HG03354 (cell line): Measurements from ENCODE around the gene PPP1R37.

Experiments used
- ATAC-seq: cut with Tn5 transposase; IDR thresholded peaks from one replicate; pipeline ENCODE4 v1.9.1; 2021; ENCODE audit warnings: mild to moderate bottlenecking; ENCODE audit not compliant: unreplicated experiment, poor library complexity, severe bottlenecking

The PPP1R37 gene

DNA sequence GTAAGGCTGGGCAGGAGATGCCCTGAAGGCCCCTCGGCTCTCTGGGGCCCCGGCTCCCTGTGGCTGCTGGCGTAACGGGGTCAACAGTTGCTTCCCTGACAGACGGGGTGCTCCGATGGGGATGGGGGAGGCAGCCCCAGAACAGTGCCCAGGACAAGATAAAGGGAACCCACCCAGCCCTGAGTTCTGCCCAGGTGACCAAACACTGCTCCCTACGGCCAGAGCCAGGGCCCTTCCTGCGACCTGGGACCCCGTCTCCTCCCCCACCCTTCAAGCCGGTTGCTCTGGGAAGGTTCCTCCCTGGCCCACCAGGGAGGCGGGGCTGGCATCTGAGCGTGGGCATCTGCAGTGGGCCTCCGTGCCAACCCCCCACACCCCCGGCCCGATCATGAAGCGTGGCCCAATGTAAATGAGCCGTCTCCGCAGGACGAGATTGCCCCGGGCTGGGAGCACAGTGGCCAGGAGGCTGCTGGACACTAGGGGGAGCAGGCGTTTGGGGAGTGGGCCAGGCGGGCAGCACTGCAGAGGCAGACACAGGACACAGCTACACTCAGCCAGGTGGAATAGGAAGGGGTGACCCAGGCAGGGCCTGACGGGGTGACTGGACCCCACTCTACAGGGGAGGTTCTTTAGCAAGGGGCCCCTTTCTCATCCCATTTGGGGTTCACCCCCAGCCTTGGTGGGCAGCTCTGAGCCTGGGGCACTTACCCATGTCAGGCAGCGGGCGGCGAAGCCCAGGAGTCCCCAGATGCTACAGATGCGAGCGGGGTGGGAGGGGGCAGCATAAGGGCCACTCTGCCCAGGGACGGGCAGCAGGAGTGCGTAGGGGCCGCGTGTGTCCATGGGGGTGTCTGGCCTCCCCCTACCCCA is 69.0 kb downstream of the PPP1R37 start:
- ATAC-seq = no peak

GRCh38 chr19:45162608-45163143 is 69.7 kb downstream of the PPP1R37 start:
- no peak for ATAC-seq

- no peak for ATAC-seq
Measured at GRCh38 chr19:45163156-45163555, 70.2 kb downstream of the PPP1R37 start.

- ATAC-seq = no peak
Measured at GRCh38 chr19:45163751-45164460, 70.9 kb downstream of the PPP1R37 start.

- peak; percentile 63 for ATAC-seq
Measured at GRCh38 chr19:45164577-45165335, 71.8 kb downstream of the PPP1R37 start.

GRCh38 chr19:45166723-45167252 is 73.8 kb downstream of the PPP1R37 start:
- no peak for ATAC-seq

DNA sequence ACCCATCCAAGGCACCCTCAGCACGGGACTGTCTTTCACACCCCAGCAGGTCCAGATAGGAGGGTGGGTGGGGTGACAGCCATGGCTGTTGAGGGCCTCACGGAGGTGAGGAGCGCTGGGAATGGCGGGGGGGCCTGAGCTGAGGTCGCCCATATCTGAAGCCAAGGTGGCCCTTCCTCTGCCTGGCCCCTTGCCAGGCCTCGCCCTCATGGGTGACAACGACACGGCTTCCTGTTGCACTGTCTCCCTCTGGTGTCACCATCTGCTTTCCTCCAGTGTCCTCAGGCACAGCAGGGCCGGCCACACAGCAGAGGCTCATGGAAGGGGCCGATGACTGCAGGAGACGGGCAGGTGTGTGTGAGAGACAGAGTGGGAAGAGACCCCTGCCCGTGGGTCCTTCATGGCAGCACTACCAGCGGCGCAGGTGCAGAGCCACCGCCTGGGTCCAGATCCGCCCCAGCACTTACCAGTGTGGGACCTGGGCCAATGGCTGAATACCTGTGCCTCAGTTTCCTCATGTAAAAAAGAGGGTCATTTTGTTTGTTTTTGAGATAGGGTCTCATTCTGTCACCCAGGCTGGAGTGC is 75.9 kb downstream of the PPP1R37 start:
- no peak for ATAC-seq

GRCh38 chr19:45169602-45170001 is 76.6 kb downstream of the PPP1R37 start:
- ATAC-seq = no peak

- no peak for ATAC-seq
Measured at GRCh38 chr19:45170146-45171106, 77.4 kb downstream of the PPP1R37 start.

DNA sequence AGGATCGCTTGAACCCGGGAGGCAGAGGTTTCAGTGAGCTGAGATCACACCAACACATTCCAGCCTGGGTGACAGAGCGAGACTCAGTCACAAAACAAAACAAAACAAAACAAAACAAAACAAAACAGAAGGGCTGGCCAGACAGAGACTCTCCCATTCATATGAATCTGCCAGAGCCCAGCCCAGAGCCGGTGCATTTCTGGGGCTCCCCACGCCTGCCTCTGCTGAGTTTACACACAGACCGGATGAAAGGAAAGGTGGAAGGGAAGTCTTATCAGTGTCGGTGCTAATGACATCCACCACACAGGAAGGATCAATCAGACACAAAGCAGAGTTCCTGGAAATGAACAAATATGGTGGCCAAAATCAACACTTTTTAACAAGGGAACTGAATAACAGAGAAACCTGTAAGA is 78.2 kb downstream of the PPP1R37 start:
- ATAC-seq = no peak

GRCh38 chr19:45172173-45172572 is 79.2 kb downstream of the PPP1R37 start:
- ATAC-seq = no peak

GRCh38 chr19:45172611-45173208 is 79.7 kb downstream of the PPP1R37 start:
- no peak for ATAC-seq

DNA sequence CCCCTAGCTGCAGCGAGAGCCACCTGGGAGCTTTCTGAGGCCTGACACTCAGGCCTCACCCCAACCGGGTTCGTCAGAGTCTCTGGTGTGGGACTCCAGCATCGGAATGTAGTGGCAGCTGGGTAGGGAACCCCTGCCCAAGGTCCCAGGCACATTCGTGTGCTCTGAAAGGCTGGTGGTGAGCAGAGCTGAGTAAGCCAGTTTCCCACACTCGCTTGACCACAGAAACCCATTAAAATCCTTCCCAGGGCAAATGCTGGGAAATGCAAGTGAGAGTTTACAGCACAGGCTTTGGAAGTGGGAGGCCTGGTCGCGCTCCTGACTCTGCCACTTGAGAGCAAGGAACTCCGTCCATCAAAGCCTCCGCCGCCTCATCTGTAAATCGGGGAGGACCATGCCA is 80.8 kb downstream of the PPP1R37 start:
- ATAC-seq = no peak

DNA sequence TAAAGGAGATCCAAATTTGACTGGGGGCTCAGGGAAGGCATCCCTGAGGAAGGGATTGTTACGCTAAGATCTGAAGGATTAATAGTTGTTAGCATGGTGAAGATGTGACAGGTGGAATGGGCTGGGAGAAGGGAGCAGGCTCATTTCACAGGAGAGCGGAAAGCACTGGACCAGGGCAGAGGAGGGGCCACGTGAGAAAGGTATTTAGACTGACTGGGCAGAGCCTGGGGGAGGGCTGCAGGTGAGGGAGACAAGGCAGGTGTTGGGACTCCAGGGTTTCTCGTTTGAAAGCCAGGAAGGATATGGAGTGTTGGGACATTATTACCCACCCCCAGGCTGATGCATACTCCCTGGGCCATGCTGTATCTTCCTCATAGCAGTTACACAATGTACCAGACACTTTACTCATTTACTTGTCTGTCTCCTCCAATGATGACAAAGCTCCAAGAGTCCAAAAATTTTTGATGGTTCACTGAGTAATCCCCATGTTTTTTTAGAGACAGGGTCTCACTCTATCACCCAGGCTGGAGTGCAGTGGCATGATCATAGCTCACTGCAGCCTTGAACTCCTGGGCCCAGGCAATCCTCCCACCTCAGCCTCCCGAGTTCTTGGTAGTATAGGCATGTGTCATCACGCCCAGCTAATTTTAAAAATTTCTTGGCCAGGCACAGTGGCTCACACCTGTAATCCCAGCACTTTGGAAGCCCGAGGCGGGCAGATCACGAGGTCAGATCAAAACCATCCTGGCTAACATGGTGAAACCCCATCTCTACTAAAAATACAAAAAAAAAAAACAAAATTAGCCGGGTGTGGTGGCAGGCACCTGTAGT is 82.8 kb downstream of the PPP1R37 start:
- no peak for ATAC-seq

GRCh38 chr19:45177817-45178261 is 84.9 kb downstream of the PPP1R37 start, which contains the start of gene TRAPPC6A:
Gene TRAPPC6A, minus strand, starts transcription at chr19:45178237. Its CDS starts 19 bp downstream, at chr19:45178218.
- ATAC-seq = no peak

GRCh38 chr19:45178262-45179071 is 85.5 kb downstream of the PPP1R37 start, which contains the start of gene BLOC1S3:
Gene BLOC1S3, plus strand, starts transcription at chr19:45178784. Its CDS starts 513 bp downstream, at chr19:45179297.
- ATAC-seq = peak; percentile 85
